Stimulated activated CD8-positive, alpha-beta memory T cell treated with anti-CD3 and anti-CD28 coated beads, Interleukin-7, amount 100 ng/mL, for 48 hours (primary cell): ENCODE measurements around the gene SSH2.
"Not testable (repeated sequence)": the region's sequence is repeated elsewhere in the genome, so short reads cannot be mapped to it uniquely, and the experiment has no call there.

Source experiments
- DNase-seq, 2 donors: peaks; one replicate each; pipeline ENCODE4 v3.0.0-alpha.2; 2020; ENCODE audit warnings: low read depth in 1 of 2; ENCODE audit errors: extremely low read depth in 1 of 2

Gene SSH2

DNA sequence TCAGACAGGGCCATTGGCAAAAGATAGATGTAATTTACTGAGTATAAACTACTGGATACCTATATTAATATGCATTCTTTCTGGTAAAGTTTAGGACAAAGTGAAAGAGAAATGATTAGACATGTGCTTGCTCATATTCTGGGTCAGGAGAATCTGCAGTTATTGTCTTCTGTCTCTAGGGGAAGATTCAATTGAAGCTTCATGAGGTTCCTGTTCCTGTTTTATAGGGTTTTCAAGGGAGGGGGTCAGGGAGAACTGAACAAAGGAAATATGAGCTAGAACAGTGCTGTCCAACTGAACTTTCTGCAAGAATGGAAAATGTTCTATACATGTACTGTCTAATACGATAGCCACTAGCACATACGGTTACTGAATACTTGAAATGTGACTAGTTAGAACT, 248.0 kb downstream of the SSH2 start:
- no peak for DNase-seq

DNA sequence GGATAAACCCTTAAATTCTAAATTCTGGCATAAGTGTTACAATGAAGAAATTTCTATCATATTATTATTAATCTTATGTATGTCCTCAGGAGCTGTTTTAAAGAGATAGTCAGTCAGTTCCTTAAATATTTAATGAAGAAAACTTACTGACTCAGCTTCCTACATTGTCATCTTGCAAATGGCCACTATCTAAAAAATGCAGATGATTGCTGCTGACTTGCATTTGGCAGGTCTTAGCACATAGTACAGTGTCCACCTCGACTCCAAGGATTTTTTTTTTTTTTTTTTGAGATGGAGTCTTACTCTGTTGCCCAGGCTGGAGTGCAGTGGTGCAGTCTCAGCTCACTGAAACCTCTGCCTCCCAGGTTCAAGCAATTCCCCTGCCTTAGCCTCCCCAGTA, 252.2 kb downstream of the SSH2 start:
- DNase-seq, result no peak

DNA sequence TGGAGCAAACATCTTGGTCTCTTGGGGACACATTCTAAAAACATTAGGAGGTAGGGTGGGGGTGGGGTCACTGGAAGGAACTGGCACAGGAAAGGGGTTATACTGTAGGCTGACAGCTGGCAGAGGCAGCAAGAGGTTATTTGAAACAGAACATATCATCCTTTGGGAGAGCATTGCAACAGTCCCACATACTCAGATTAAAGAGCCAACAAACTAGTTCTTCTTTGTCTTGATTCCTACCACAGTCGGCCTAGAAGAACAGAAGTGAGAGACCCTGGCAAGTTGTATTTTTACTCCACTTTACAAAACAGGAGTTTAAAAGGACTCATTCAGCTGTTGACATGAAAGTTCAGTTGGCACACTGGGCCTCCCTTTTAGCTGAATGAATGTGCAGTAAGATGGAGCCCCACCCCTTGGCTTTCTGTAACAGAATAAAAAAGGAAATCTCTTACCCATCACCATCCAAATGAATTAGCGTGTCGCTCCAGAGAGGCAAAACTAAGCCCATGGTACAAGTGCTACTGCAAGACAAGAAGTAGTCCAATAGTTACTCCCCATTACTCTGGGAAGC, 252.7 kb downstream of the SSH2 start:
- DNase-seq, result no peak

DNA sequence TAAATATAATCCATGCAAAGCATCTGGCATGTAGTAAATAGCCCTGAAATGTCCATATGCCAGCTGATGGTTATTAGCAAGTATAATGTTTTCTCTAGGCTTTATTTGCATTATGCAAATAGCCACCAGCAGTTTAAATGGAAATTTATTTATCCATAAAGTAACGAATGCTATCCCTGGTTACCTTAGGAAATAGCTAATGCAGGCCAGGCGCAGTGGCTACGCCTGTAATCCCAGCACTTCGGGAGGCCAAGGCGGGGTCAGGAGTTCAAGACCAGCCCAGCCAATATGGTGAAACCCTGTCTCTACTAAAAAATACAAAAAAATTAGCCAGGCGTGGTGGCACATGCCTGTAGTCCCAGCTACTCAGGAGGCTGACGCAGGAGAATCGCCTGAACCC, 254.1 kb downstream of the SSH2 start:
- not testable (repeated sequence) for DNase-seq

DNA sequence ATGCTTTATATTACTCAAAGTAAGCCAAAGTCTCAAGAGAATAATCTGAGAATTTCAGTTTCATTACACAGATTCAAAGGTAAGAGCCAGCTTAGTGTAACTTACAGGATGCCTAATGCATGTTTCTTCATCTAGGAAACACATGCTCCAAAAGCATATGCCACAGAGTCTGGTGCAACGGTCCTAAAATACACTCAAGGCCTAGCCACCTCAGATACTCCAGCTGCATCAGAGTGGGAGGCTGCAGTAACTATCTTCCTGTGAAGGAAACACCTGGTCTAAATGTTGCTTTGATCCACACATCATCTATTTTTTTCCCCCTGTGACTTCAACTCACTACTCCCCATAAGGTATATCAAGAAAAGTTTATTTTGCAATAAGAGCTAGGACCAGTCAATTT, 255.7 kb downstream of the SSH2 start:
- DNase-seq, result no peak

DNA sequence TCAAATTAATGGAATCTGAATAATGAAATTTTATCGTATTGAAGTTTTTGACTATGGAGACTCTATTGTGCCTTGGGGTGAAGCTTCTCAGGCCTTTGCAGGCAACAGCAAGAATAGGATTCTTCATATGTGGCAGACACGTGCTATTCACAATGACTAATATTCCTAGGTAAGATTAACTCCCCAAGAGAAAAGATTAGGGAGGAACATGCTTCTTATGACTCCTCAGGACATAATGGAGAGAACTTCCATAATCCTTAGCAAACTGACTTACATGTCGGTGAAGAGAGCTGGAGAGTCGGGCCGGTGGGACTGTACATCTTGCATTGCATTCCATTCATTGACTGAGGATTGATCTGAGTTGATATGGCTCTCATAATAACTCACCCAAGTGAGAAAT, 258.4 kb downstream of the SSH2 start:
- DNase-seq, result no peak

DNA sequence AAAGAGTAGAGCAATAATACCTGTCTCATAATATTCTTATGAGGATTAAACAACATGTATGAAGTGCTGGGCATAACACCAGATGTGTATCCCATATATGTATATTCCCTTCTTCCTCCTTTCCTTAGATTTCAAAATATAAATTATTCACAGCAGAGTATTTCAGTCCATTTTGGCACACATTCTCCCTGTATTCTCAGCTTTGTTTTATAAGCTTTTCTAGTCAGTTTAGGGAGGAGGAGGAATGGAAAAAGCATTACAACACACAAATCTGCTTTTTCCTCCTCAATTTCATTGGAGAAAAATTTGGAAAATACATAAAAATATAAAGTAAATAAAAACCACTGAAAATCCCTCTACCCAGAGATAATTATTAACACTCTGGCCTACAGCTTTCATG, 260.8 kb downstream of the SSH2 start:
- DNase-seq, result no peak

DNA sequence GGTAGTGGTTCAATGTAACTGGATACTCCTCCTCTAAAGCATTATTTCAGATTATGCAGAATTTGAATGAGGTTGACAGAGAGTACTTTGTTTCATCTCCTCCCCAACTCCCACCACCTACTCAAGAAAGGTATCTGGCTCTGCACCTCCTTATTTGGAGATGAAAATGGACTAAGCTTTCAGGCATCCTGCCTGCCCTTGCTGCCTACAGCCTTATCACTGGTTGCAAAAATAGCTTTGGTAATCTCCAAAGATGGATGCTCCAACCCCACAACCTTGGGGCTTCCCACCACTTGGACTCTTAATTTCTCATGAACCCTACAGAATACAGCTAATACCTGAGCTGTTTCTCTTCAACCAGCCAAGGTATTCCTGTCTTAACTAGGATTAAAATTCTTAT, 262.1 kb downstream of the SSH2 start:
- DNase-seq, result no peak

DNA sequence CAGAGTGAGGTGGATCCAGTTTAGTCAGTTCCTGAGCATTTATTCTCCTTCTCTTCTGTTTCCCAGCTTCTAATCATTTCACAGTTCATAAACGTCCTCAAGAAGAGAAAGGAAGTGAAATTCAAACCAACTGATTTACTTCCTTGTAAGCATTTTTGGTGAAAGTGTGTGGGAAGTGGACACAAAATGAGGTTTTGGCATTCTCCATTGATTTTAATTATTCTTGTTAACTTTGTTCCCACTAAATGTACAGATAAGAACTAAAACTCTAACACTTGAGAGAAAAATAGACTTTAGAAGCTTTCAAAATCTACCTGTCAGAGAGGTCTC, 264.6 kb downstream of the SSH2 start:
- DNase-seq, result no peak

DNA sequence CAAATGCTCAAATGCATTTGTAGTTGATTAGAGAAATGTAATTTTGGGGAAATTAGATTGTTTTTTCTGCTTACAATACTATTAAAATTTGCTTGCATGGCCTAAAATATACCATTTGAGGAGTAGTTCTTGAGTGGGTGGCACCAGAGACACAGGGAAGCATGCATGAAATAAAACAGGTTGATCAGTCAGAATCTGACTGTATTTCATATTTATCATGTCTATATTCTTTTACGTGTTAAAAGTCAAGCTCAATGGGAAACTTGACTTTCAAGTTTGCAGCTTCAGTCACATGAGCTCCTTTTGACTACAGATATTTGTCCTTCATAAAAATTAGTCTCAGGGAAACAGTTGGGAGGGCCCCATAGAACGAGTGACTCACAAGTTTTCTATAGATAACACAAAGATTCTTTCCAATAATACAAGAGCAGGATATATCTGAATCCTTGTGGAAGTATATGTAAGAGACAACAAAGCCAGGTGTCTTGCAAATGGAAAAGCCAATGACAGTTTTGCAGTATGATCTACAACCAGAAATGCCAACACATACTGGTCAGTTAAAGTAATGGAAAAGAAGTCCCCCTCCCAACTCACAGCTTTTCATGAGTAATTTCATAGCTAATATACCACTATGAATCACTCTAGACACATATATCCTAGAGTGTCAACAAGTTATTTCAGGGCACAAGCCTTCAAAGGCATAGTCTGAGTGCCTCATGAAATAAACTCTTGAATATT, 265.1 kb downstream of the SSH2 start:
- DNase-seq, result no peak

DNA sequence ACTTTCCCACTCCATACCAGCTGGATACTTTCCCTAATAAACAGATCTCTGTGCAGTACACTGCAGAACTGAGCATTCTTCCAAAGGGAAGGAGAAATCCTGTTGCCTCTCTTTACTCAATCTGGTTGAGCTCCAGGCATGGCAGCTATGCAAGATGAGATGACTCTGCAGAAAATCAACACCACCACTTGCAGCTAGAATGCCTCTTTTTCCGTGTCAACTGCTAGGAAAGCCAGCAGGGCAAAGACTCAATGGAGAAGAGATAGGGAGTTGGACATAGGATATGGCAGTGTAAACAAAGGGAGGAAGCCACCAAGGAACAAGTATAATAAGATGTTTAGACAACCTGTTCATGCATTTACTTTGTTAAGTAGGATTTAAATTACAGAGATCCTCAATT, 266.9 kb downstream of the SSH2 start:
- DNase-seq, result no peak

DNA sequence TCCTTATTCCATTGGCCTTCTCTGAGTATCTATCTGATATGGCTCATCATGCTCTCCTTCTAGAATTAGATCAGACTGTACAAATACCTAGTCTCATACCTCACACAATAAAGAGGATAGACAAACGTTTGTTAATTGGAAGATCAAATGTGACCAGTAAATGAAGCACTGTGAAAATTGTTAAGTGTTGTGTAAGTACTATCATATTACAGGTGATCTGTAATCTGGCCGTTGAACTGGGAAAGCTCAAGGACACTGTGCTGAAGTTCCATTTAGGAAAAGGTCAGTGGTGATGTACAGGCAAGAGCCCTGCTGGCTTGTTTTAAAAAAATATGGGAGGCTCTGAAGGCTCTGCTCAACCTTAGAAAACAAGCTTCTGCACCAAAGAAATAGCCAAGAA, 268.8 kb downstream of the SSH2 start:
- DNase-seq, result no peak

DNA sequence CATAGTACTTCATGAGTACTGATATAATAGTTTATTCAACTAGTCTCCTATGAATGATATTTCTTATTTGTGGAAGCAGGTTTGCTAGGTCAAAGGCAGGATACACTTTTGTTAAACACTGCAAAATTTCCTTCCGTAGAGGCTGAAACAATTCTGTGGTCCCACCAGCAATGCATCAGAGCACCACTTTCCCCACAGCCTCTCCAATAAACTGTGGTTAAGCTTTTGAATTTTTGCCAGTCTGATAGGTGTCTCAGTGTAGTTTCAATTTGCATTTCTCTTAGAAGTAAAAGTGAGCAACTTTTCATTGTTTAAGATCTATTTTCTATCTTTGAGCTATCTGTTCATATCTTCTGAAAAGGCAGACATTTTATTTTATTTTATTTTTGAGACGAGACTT, 270.9 kb downstream of the SSH2 start:
- no peak for DNase-seq

DNA sequence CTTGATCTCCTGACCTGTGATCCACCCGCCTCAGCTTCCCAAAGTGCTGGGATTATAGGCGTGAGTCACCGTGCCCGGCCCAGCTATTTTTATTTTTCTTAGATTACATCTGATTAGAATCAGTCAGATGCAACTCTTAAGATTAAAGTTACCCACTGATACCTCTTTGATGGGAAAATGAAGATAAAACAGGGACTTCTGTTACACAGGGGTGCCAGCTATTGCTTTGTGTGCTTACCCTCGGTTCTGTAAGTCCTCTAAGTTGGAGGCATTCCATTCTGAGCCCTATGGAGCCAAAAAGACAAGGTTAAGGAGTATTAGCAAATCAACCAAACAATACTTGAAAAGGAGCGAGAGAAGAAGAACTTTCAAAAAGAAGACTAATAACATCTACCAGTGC, 274.7 kb downstream of the SSH2 start:
- DNase-seq, result no peak

DNA sequence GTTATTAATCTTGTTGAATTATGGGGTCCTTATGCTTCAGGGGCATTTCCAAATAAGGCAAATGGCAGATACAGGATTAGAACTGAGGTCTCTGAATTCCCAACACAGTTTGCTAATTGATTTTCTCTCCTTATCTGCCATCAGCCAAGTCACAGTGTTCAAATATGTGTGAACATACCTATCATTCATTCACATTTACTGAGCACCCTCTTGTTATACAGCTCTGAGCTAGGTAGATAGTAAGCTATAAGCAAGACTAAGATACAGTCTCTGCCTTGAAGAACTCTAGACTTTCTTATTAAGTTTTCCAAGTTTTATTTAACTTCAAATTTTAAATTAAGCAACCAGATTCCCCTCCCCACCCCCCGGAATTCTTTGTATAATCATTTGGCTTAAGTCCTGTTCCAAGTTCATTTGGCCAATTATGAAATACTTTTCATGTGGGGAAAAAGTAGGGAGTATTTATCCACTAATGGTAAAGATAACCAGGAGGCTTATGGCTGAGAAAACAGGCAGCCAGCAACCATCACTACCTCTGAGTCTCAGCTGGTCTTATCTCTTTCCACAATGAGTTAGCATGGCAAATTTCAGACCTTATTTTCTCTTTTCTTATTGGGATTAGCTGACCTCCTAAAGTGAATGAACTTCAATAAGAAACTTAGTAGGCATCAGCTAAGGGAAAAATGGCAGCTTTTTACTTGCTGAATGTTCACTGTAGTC, 275.9 kb downstream of the SSH2 start:
- no peak for DNase-seq

DNA sequence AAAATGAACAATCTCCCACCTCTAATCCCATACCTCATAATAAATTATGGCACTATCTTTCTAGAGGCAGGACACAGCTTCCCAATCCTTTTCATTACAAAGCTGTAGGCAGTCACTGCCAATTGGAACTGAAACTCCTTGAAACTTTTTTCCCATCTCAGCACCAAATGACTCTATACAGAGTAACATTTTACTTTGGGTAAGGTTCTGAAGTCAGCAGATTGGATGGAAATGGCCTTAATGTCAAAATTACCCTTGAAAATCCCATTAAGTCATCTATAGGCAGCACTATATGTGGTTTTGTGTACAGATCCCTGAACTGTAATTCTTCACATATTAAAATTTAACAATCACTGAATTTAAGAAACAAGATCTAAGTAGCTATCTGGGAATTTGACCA, 277.1 kb downstream of the SSH2 start:
- DNase-seq, result no peak

DNA sequence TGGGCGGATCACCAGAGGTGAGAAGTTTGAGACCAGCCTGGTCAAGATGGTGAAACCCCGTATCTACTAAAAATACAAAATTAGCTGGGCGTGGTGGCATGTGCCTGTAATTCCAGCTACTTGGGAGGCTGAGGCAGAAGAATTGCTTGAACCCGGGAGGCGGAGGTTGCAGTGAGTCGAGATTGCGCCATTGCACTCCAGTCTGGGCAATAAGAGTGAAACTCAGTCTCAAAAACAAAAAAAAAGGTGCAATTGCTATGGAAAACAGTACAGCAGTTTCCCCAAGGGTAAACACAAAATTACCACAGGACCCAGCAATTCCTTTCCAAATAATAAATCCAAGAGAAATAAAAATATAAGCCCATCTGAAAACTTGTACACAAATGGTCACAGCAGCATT, 278.1 kb downstream of the SSH2 start:
- DNase-seq, result not testable (repeated sequence)

DNA sequence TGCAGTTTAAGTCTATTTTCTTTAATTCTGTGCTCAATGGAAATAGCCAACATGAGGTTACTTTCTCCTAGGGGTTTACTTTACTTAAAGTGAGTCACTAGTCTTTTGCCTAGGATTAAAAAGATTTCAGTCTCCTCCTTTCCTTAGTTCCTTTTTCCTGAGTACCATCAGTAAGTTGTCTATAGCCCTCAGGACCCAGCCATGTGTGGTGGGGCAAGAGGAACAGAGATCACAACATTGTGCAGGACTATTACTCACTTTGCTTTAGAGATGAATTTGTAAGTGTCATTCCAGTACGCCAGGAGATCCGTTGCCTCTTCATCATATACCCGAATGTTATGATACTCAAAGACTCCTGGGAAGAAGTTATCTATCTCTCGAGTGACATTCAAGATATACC, 279.6 kb downstream of the SSH2 start:
- no peak for DNase-seq

DNA sequence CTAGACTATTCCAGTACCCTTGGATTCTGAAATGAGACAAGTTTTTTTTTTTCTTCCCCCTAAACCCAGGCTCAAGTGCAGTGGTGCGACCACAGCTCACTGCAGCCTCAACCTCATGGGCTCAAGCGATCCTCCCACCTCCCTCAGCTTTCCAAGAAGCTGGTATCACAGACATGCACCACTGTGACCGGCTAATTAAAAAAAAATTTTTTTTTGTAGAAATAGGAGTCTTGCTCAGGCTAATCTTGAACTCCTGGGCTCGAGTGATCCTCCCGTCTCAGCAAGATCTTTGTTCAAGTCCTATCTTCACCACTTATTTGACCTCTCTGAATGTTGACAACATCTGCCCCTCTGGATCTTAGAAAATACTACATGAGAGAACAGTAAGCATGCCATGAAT, 280.7 kb downstream of the SSH2 start:
- DNase-seq, result no peak

DNA sequence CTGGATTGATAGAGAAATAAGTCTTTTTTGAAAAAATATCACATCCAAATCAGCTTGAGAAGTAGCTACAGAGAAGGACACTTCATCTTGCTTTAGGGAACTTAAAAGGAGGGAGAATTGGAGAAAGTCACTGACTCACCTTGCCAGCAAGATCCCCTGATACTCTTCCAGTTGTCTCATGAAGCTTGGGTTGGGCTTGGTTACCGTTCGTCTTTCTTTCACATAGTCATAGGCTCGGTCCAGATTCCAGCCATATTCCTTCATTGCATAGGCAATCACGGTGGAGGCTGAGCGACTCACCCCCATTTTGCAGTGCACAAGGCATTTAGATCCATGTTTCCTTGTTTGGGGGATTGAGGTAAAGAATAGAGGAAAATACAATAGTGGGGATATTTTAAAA, 282.0 kb downstream of the SSH2 start:
- DNase-seq, result no peak

DNA sequence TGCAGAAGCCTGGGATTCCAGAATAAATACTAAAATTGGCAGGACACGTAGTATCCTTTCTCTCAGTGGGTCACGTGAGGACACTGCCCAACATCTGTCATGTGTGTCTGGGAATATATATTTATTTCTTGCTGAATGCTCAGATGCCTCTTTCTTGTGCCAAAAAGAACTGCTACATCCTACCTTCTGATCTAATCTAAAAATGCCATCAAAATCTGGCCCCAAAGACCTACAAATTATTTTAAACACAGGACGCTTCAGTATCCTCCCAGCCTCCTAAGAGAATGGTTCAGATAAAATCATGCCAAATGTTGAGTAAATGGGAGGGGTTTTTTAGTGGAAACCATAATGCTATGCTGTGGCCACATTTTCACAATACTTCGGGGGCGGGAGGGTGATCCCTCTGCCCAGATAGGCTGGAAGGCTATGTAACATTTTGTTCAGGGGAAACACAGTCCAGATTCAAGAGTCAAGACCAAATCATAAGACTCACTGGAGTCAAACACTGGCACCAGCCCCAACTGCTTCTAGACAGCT, 284.4 kb downstream of the SSH2 start:
- no peak for DNase-seq

DNA sequence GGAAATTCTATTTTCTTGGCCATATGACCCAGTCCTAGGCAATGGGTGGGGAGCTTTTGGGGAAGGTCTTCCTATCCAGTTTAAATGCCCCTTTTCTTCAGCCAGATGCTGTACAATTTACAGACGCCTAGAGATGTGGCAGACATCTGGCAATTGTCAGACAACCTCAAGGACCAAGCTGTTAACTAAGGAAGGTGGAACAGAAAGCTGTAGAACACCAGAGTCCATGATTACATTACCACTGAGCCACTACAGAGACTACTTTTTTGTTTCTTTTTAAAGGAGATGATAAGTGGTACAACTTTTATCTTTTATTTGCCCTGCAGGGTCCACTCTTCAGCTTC, 286.2 kb downstream of the SSH2 start:
- DNase-seq, result no peak
